ENCODE measurements around the gene MMS22L. TPM values are rescaled to one million over a fixed set of nuclear protein-coding genes. Genes with fewer than 3 reads are reported as not detected.

The MMS22L gene
- total RNA-seq, 1 experiment from 2014 or later = 52.8 TPM

GRCh38 chr6:97306544-97307320 lies 23.7 kb upstream of the MMS22L start:
- Histone ChIP-seq H2AFZ (ENCODE audit: low read length) (no peak overlapping the region), H3K9ac (ENCODE audit: extremely low read depth, insufficient read length, low read length) (no peak overlapping the region)

More at GRCh38 chr6:97306544-97307320, 23.7 kb upstream of the MMS22L start:
- DNase-seq = no peak
- Histone ChIP-seq H3K4ac (ENCODE audit: low read depth, low read length) (no peak overlapping the region), H3K79me1 (ENCODE audit: insufficient read depth, low read depth, low read length, poor library complexity, severe bottlenecking) (no peaks in the 10 kb centered on the region), H3K18ac (ENCODE audit: insufficient read length, low read depth, low read length) (no peak overlapping the region), H3K27ac (ENCODE audit: insufficient read length, low read depth, low read length) (no peak overlapping the region), H3K79me2 (ENCODE audit: insufficient read depth, low read length) (no peaks in the 10 kb centered on the region), H3K23me2 (ENCODE audit: insufficient read length, low read depth, low read length, poor library complexity, severe bottlenecking) (no peaks in the 10 kb centered on the region), H3T11ph (ENCODE audit: low read length) (no peak overlapping the region), H3K23ac (ENCODE audit: insufficient read length, low read depth, low read length) (no peak overlapping the region), H2BK12ac (ENCODE audit: insufficient read length, low read depth, low read length) (no peak overlapping the region), H2BK120ac (ENCODE audit: low read depth, low read length, poor library complexity, severe bottlenecking) (no peak overlapping the region), H2BK20ac (ENCODE audit: low read depth, low read length, poor library complexity, severe bottlenecking) (no peak overlapping the region), H4K8ac (replicated peaks; ENCODE audit: insufficient read length, low read depth, low read length) (no peak overlapping the region), H4K91ac (ENCODE audit: insufficient read length, low read depth, low read length) (no peak overlapping the region), H2AK5ac (ENCODE audit: insufficient read length, low read length) (no peak overlapping the region), H3K14ac (ENCODE audit: insufficient read depth, low read length) (no peak overlapping the region), H2BK5ac (ENCODE audit: insufficient read length, low read length) (no peak overlapping the region), H4K5ac (ENCODE audit: insufficient read length, low read depth, low read length) (no peak overlapping the region), H4K20me1 (ENCODE audit: control insufficient read depth, insufficient read depth, insufficient read length) (no peaks in the 10 kb centered on the region), H3K27me3 (ENCODE audit: insufficient read depth, low read length) (no peaks in the 10 kb centered on the region), H2BK15ac (ENCODE audit: low read depth, low read length) (no peak overlapping the region), H3K4me1 (ENCODE audit: insufficient read depth, low read length) (peaks cover 3% of the 10 kb centered on the region; the same call in 1 of the 2 replicates), H3K9me3 (ENCODE audit: control insufficient read depth, low read depth, low read length) (no peaks in the 10 kb centered on the region), H3K56ac (ENCODE audit: insufficient read length, low read depth, low read length) (no peak overlapping the region), H3K4me2 (ENCODE audit: insufficient read depth, insufficient read length, low read length) (no peak overlapping the region)
- no peak overlapping the region for H3K4me3 Mint-ChIP-seq
- H3K27ac Mint-ChIP-seq = peak overlapping the region in 1 of 3 experiments; percentile 57; a peak in 1 of 7 replicates
- no peaks in the 10 kb centered on the region for H3K27me3 Mint-ChIP-seq (ENCODE audit: low read depth)
- no peaks in the 10 kb centered on the region; a peak in 1 of 7 replicates for H3K36me3 Mint-ChIP-seq (ENCODE audit: insufficient read depth in 1 of 3, low read depth in 3 of 3)
- no CpG with 5 or more reads among the region's 1 CpG for WGBS (ENCODE audit: extremely low coverage, insufficient read length, low lambda C conversion rate)
- no peaks in the 10 kb centered on the region for H3K9me3 Mint-ChIP-seq
- TF ChIP-seq, protein P1, sequence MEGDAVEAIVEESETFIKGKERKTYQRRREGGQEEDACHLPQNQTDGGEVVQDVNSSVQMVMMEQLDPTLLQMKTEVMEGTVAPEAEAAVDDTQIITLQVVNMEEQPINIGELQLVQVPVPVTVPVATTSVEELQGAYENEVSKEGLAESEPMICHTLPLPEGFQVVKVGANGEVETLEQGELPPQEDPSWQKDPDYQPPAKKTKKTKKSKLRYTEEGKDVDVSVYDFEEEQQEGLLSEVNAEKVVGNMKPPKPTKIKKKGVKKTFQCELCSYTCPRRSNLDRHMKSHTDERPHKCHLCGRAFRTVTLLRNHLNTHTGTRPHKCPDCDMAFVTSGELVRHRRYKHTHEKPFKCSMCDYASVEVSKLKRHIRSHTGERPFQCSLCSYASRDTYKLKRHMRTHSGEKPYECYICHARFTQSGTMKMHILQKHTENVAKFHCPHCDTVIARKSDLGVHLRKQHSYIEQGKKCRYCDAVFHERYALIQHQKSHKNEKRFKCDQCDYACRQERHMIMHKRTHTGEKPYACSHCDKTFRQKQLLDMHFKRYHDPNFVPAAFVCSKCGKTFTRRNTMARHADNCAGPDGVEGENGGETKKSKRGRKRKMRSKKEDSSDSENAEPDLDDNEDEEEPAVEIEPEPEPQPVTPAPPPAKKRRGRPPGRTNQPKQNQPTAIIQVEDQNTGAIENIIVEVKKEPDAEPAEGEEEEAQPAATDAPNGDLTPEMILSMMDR (conservative IDR thresholded peaks at IDR 0.05) = no peak
- peaks cover 20 to 28% of the 10 kb centered on the region in 2 experiments for H3K4me1 Mint-ChIP-seq

Data from H9 (cell line).